ENCODE data around the gene DCAF16. TPM values are rescaled to one million over a fixed set of nuclear protein-coding genes. Genes with fewer than 3 reads are reported as not detected.

DCAF16 gene
- polyA plus RNA-seq, 3 donors: 43.2 to 84.4 (median 54.5) TPM

GRCh38 chr4:17763416-17763815 lies 47.1 kb downstream of the DCAF16 start:
- no peak for DNase-seq (ENCODE audit: extremely low read depth in 1 of 11, low read depth in 9 of 11, low spot score in 4 of 11)

DNA sequence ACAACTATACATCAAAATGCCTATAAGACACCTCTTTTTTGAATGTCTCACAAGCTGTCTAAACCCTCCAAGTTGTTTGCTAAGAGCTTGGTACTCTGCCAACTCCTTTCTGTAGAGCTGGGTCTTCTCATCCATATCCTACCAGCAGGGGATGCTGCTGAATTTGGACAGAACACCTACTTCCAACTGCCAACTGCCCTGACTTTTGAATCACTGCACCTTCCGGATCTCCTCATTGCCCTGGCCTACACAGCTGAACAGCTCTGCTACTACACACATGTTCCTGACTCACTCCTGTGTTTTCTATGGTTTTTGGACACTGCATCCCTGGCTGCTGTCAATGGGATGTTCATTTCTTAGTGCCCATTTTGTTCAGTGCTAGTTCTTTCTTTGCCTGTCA lies 47.8 kb downstream of the DCAF16 start:
- no peak for DNase-seq (ENCODE audit: extremely low read depth in 1 of 11, low read depth in 9 of 11, low spot score in 4 of 11)

- DNase-seq (ENCODE audit: extremely low read depth in 1 of 11, low read depth in 9 of 11, low spot score in 4 of 11): no peak
Measured at GRCh38 chr4:17761062-17761461, 49.5 kb downstream of the DCAF16 start.

- no peak for DNase-seq (ENCODE audit: extremely low read depth in 1 of 11, low read depth in 9 of 11, low spot score in 4 of 11)
Measured at GRCh38 chr4:17760626-17761025, 49.9 kb downstream of the DCAF16 start.

GRCh38 chr4:17758485-17758884 lies 52.1 kb downstream of the DCAF16 start:
- DNase-seq (ENCODE audit: extremely low read depth in 1 of 11, low read depth in 9 of 11, low spot score in 4 of 11): no peak

DNA sequence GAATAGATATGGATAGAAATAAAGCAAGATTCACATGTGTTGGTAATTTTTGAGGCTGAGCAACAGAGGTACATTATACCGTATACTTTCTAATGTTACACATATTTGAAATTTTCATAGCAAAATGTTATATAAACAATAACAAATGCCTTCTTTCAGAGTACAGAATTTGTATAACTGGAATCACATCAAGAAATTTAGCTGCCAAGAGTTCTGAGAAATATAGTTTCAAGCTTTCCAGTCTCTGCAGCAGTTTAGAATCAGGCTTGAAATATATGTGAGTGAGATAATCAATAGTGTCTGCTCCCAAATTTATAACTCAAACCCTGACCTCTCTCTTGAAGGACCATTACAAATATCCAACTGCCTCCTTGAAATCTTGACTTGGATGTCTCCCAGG lies 52.9 kb downstream of the DCAF16 start:
- no peak for DNase-seq (ENCODE audit: extremely low read depth in 1 of 11, low read depth in 9 of 11, low spot score in 4 of 11)

- DNase-seq (ENCODE audit: extremely low read depth in 1 of 11, low read depth in 9 of 11, low spot score in 4 of 11): no peak
Measured at GRCh38 chr4:17753646-17754045, 56.9 kb downstream of the DCAF16 start.

Other genes with a start within 250 kb of the DCAF16 start
- gene LAP3, start 233.6 kb downstream of the DCAF16 start, polyA plus RNA-seq (ENCODE audit: insufficient read length in 3 of 3): 10 to 100 TPM; 66.7 to 82.7 (median 71.2) TPM
- gene MED28, start 196.1 kb downstream of the DCAF16 start, polyA plus RNA-seq (ENCODE audit: insufficient read length in 3 of 3): 10 to 100 TPM; 62.0 to 68.5 (median 66.2) TPM
- under 1 TPM; 0.42 to 0.89 (median 0.60) TPM for gene FAM184B, start 29.1 kb downstream of the DCAF16 start, polyA plus RNA-seq (ENCODE audit: insufficient read length in 3 of 3)
- 10 to 100 TPM; 23.4 to 39.8 (median 29.7) TPM for gene NCAPG, start 222 bp upstream of the DCAF16 start, polyA plus RNA-seq (ENCODE audit: insufficient read length in 3 of 3)
- gene LCORL, start 211.0 kb upstream of the DCAF16 start, polyA plus RNA-seq (ENCODE audit: insufficient read length in 3 of 3): 10 to 100 TPM; 22.0 to 28.9 (median 28.5) TPM

Data from renal cortex interstitium (tissue), 11 donors.